Measurements from ENCODE around the gene VPS16. TPM values are rescaled to one million over a fixed set of nuclear protein-coding genes. Genes with fewer than 3 reads are reported as not detected.

The VPS16 gene
- total and polyA plus RNA-seq, 2 of the 13 experiments (the other 11 are each of a cell fraction or from before 2014, with no cell fraction given), result 34.2 to 35.4 TPM

DNA sequence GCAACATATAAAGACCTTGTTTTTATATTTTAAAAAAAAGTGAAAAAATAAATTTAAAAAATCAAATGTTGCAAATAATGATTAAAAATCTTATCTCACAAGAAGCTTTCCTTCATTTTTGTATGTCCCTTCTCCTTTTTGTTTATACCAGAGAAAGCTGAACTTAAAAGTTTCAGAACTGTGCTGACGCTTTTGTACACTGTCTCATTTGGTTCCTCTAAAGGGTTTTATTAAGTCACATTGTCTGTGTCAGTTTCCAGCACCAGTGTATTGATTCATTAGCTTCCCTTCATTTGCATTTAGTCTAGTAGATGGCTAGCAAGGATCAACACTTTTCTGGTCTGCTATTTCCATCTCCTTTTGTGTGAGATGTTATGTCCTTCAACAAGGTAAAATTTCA lies 6.8 kb upstream of the VPS16 start:
- H3K36me3 ChIP-seq (replicated peaks in 1 of 2; ENCODE audit: control insufficient read depth in 1 of 2, insufficient read depth in 2 of 2, low read length in 2 of 2), result peaks cover 4 to 11% of the 10 kb centered on the region in 2 experiments; a peak in 3 of 5 replicates
- POLR2A ChIA-PET, result no interaction called here
- no peak overlapping the region for H3K27ac ChIP-seq (ENCODE audit: extremely low read length, insufficient read depth, low read length)
- H3K27me3 ChIP-seq (ENCODE audit: control insufficient read depth in 1 of 2, insufficient read depth in 2 of 2, low read length in 2 of 2), result no peaks in the 10 kb centered on the region
- BruUV-seq (replicated peaks), result TSS peak; percentile 11
- H3K4me2 ChIP-seq (ENCODE audit: low read depth, low read length), result no peak overlapping the region
- in situ Hi-C loops (cut with HindIII; ENCODE audit: extremely low pct_ligation_motif_present, low pct_unique_long_range_greater_than_20kb) (no loop called here), intact Hi-C loops (cut with micrococcal nuclease; ENCODE audit: unreplicated experiment) (no loop called here)
- DNase-seq (ENCODE audit: low spot score), result no peak
- FAIRE-seq, result no peak
- no peak overlapping the region for H2AFZ ChIP-seq (ENCODE audit: low read length)
- TF ChIP-seq, protein P1, sequence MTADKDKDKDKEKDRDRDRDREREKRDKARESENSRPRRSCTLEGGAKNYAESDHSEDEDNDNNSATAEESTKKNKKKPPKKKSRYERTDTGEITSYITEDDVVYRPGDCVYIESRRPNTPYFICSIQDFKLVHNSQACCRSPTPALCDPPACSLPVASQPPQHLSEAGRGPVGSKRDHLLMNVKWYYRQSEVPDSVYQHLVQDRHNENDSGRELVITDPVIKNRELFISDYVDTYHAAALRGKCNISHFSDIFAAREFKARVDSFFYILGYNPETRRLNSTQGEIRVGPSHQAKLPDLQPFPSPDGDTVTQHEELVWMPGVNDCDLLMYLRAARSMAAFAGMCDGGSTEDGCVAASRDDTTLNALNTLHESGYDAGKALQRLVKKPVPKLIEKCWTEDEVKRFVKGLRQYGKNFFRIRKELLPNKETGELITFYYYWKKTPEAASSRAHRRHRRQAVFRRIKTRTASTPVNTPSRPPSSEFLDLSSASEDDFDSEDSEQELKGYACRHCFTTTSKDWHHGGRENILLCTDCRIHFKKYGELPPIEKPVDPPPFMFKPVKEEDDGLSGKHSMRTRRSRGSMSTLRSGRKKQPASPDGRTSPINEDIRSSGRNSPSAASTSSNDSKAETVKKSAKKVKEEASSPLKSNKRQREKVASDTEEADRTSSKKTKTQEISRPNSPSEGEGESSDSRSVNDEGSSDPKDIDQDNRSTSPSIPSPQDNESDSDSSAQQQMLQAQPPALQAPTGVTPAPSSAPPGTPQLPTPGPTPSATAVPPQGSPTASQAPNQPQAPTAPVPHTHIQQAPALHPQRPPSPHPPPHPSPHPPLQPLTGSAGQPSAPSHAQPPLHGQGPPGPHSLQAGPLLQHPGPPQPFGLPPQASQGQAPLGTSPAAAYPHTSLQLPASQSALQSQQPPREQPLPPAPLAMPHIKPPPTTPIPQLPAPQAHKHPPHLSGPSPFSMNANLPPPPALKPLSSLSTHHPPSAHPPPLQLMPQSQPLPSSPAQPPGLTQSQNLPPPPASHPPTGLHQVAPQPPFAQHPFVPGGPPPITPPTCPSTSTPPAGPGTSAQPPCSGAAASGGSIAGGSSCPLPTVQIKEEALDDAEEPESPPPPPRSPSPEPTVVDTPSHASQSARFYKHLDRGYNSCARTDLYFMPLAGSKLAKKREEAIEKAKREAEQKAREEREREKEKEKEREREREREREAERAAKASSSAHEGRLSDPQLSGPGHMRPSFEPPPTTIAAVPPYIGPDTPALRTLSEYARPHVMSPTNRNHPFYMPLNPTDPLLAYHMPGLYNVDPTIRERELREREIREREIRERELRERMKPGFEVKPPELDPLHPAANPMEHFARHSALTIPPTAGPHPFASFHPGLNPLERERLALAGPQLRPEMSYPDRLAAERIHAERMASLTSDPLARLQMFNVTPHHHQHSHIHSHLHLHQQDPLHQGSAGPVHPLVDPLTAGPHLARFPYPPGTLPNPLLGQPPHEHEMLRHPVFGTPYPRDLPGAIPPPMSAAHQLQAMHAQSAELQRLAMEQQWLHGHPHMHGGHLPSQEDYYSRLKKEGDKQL (CRISPR knock-in tag; IDR thresholded peaks at IDR 0.05; ENCODE audit: low read depth), result no peak
- TF ChIP-seq DR1 (CRISPR knock-in tag; IDR thresholded peaks at IDR 0.05), result no peak
- no peak for TF ChIP-seq ZNF709 (CRISPR knock-in tag; IDR thresholded peaks at IDR 0.05)
- no peak for TF ChIP-seq NR1H2 (CRISPR knock-in tag; IDR thresholded peaks at IDR 0.05; ENCODE audit: borderline replicate concordance, low read depth)
- no peak for TF ChIP-seq ZMYM3 (CRISPR knock-in tag; IDR thresholded peaks at IDR 0.05)
- no peak for TF ChIP-seq RAD51 (IDR thresholded peaks at IDR 0.05; ENCODE audit: borderline replicate concordance)
- TF ChIP-seq, protein P2, sequence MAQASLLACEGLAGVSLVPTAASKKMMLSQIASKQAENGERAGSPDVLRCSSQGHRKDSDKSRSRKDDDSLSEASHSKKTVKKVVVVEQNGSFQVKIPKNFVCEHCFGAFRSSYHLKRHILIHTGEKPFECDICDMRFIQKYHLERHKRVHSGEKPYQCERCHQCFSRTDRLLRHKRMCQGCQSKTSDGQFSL (CRISPR knock-in tag; IDR thresholded peaks at IDR 0.05), result no peak
- TF ChIP-seq ZNF879 (CRISPR knock-in tag; IDR thresholded peaks at IDR 0.05), result no peak
- TF ChIP-seq, protein P3, sequence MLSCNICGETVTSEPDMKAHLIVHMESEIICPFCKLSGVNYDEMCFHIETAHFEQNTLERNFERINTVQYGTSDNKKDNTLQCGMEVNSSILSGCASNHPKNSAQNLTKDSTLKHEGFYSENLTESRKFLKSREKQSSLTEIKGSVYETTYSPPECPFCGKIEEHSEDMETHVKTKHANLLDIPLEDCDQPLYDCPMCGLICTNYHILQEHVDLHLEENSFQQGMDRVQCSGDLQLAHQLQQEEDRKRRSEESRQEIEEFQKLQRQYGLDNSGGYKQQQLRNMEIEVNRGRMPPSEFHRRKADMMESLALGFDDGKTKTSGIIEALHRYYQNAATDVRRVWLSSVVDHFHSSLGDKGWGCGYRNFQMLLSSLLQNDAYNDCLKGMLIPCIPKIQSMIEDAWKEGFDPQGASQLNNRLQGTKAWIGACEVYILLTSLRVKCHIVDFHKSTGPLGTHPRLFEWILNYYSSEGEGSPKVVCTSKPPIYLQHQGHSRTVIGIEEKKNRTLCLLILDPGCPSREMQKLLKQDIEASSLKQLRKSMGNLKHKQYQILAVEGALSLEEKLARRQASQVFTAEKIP (CRISPR knock-in tag; IDR thresholded peaks at IDR 0.05; ENCODE audit: borderline replicate concordance), result no peak
- no peak for TF ChIP-seq ZFP36 (IDR thresholded peaks at IDR 0.05; ENCODE audit: borderline replicate concordance, low read depth, low read length, partially characterized antibody)
- no peak for TF ChIP-seq ZNF556 (CRISPR knock-in tag; IDR thresholded peaks at IDR 0.05; ENCODE audit: borderline replicate concordance)
- ATAC-seq, result no peak
- H3K4me3 ChIP-seq (replicated peaks in 1 of 3; ENCODE audit: insufficient read depth in 1 of 3, low read depth in 2 of 3, low read length in 3 of 3), result no peak overlapping the region
- WGBS (ENCODE audit: low lambda C conversion rate), result 96% methylated on average over 1 of the region's 1 CpG
- H3K9me3 ChIP-seq (ENCODE audit: low read length), result no peaks in the 10 kb centered on the region
- H4K20me1 ChIP-seq (ENCODE audit: insufficient read depth, low read length), result no peaks in the 10 kb centered on the region
- no peaks in the 10 kb centered on the region for H3K79me2 ChIP-seq (ENCODE audit: insufficient read depth, low read length)
- H3K9ac ChIP-seq (ENCODE audit: insufficient read depth, low read depth, low read length), result no peak overlapping the region
- CTCF ChIA-PET (ENCODE audit: low intra/inter-chr PET ratio, low total read pairs), result no interaction called here
- H3K4me1 ChIP-seq (ENCODE audit: insufficient read depth, low read length), result peaks cover 18% of the 10 kb centered on the region

All from HepG2 (cell line).